ENCODE data around the gene FBXO2.

Gene FBXO2

DNA sequence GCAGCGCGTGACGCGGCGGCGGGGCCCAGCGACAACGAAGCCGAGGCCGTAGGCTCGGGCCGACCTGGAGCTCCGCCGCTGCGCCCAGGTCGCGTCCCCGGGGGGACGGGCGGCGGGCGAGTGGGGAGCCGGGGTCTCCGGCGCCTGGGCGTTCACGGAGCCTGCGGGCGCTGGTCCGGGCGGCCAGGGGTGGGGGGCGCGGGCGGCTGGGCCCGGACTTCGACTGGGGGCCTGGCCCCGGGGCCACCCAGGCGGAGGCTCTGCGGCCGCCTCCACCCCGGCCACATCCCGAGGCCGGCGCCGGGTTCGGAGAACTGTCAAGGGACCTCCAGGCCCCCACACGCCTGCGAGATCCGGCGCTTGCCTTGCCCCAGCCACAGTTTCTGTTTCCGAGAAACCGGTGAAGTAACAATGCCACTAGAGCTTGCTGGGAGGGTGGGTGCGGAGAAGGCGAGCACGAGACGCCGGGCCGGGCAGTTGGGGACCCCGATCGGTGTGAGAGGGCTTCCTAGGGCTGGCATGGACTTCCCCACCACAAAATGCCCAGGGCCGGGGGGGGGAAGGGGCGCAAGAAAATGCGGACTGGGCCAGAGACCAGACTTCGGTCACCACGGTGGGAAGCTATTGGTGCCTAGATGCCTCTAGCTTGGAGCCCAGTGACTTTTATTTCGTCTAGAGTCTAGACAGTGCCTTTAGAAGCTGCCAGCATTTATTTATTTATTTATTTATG, 10.3 kb upstream of the FBXO2 start:
- Histone ChIP-seq H3K36me3 (ENCODE audit: control insufficient read depth, insufficient read depth, low read length) (no peaks in the 10 kb centered on the region), H3K4me2 (ENCODE audit: low read length) (peak overlapping the region; percentile 73), H2AFZ (peak overlapping the region; percentile 86)

DNA sequence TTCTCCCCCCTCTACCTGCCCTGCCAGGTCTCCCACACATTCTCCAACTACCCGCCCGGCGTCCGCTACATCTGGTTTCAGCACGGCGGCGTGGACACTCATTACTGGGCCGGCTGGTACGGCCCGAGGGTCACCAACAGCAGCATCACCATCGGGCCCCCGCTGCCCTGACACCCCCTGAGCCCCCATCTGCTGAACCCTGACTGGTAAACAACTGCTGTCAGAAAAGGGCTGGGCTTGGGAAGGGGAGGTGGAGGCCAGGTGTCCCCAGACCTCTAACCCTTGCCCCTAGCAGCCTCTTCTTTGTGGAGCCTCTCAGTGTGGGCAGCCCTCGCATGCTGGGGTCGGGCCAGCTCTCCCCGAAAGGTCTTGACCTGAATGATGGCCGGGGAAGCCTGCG, 6.9 kb upstream of the FBXO2 start:
- Histone ChIP-seq H3K36me3 (ENCODE audit: control insufficient read depth, insufficient read depth, low read length) (no peaks in the 10 kb centered on the region), H2AFZ (no peak overlapping the region), H3K9me3 (ENCODE audit: control insufficient read depth, low read length) (no peaks in the 10 kb centered on the region), H3K9ac (no peak overlapping the region), H3K4me1 (peaks cover 3% of the 10 kb centered on the region), H3K79me2 (no peaks in the 10 kb centered on the region), H3K4me2 (ENCODE audit: low read length) (no peak overlapping the region), H3K27me3 (ENCODE audit: control insufficient read depth, insufficient read depth, low read length) (no peaks in the 10 kb centered on the region), H3K4me3 (ENCODE audit: low read depth, low read length) (no peak overlapping the region), H3K27ac (no peak overlapping the region)
- TF ChIP-seq, protein P1, sequence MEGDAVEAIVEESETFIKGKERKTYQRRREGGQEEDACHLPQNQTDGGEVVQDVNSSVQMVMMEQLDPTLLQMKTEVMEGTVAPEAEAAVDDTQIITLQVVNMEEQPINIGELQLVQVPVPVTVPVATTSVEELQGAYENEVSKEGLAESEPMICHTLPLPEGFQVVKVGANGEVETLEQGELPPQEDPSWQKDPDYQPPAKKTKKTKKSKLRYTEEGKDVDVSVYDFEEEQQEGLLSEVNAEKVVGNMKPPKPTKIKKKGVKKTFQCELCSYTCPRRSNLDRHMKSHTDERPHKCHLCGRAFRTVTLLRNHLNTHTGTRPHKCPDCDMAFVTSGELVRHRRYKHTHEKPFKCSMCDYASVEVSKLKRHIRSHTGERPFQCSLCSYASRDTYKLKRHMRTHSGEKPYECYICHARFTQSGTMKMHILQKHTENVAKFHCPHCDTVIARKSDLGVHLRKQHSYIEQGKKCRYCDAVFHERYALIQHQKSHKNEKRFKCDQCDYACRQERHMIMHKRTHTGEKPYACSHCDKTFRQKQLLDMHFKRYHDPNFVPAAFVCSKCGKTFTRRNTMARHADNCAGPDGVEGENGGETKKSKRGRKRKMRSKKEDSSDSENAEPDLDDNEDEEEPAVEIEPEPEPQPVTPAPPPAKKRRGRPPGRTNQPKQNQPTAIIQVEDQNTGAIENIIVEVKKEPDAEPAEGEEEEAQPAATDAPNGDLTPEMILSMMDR (IDR thresholded peaks at IDR 0.05) = no peak

More for the DNA sequence above, 10.3 kb upstream of the FBXO2 start:
- Histone ChIP-seq H3K4me3 (ENCODE audit: low read depth, low read length) (peak overlapping the region; percentile 39), H3K27me3 (ENCODE audit: control insufficient read depth, insufficient read depth, low read length) (no peaks in the 10 kb centered on the region), H3K27ac (peak overlapping the region; percentile 29), H3K9ac (no peak overlapping the region), H3K9me3 (ENCODE audit: control insufficient read depth, low read length) (no peaks in the 10 kb centered on the region), H3K4me1 (peaks cover 3% of the 10 kb centered on the region), H3K79me2 (no peaks in the 10 kb centered on the region)
- TF ChIP-seq, protein P1 (IDR thresholded peaks at IDR 0.05) = no peak

DNA sequence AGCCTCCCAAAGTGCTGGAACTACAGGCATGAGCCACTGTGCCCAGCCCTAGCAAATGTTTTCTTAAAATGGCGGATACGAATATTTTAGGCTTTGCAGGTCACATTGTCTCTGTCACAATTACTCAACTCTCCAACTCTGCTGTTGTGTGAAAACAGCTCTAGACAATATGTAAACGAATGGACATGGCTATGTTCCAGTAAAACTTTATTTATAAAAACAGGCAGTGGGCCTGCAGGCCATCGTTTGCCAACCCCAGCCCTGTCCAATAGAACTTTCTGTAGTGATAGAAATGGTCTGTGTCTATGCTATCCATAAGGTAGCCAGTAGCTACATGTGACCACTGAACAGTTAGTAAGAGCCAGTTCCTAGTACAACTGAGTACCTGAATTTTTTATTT, 5.5 kb upstream of the FBXO2 start:
- Histone ChIP-seq H3K4me1 (peaks cover 3% of the 10 kb centered on the region), H2AFZ (no peak overlapping the region), H3K79me2 (no peaks in the 10 kb centered on the region), H3K4me2 (ENCODE audit: low read length) (no peak overlapping the region), H3K9me3 (ENCODE audit: control insufficient read depth, low read length) (no peaks in the 10 kb centered on the region), H3K27me3 (ENCODE audit: control insufficient read depth, insufficient read depth, low read length) (no peaks in the 10 kb centered on the region), H3K36me3 (ENCODE audit: control insufficient read depth, insufficient read depth, low read length) (no peaks in the 10 kb centered on the region), H3K9ac (no peak overlapping the region), H3K4me3 (ENCODE audit: low read depth, low read length) (no peak overlapping the region), H3K27ac (no peak overlapping the region)
- TF ChIP-seq, protein P1 (IDR thresholded peaks at IDR 0.05) = no peak

DNA sequence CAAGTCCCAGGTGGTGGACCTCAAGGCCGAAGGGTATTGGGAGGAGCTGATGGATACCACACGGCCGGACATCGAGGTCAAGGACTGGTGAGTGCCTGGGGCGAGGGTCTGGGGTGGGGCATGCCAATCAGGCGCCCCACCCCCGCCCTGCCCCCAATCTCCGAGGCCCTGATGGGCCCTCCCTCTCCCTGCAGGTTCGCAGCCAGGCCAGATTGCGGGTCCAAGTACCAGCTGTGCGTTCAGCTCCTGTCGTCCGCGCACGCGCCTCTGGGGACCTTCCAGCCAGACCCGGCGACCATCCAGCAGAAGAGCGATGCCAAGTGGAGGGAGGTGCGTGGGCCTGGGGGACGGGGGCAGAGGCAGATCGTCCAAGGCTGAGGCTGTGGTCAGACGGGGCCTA, 4.3 kb upstream of the FBXO2 start:
- Histone ChIP-seq H3K79me2 (no peaks in the 10 kb centered on the region), H3K36me3 (ENCODE audit: control insufficient read depth, insufficient read depth, low read length) (no peaks in the 10 kb centered on the region), H3K27me3 (ENCODE audit: control insufficient read depth, insufficient read depth, low read length) (no peaks in the 10 kb centered on the region), H2AFZ (no peak overlapping the region), H3K4me3 (ENCODE audit: low read depth, low read length) (no peak overlapping the region), H3K4me2 (ENCODE audit: low read length) (no peak overlapping the region), H3K27ac (no peak overlapping the region), H3K9ac (no peak overlapping the region), H3K9me3 (ENCODE audit: control insufficient read depth, low read length) (no peaks in the 10 kb centered on the region), H3K4me1 (peaks cover under 1% of the 10 kb centered on the region)
- TF ChIP-seq, protein P1 (IDR thresholded peaks at IDR 0.05) = no peak

DNA sequence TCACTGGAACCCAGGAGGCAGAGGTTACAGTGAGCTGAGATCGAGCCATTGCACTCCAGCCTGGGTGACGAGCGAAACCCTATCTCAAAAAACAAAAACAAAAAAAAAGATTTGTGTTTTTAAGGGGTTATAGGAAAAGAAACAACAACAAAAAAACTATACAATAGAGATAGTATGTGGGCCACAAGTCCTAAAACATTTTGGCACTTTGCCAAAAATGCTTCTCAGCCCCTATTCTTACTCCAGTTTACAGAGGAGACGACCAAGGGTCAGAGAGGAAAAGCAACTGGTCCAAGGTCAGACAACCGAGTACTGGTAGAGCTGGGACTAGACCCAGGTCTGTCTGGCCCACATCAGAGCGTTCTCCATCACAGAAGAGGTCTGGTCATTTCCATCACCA, 3.4 kb upstream of the FBXO2 start:
- no peak overlapping the region for H3K4me2 ChIP-seq (ENCODE audit: low read length)
- no peaks in the 10 kb centered on the region for H3K79me2 ChIP-seq
- no peaks in the 10 kb centered on the region for H3K27me3 ChIP-seq (ENCODE audit: control insufficient read depth, insufficient read depth, low read length)
- H3K27ac ChIP-seq = no peak overlapping the region
- no peaks in the 10 kb centered on the region for H3K4me1 ChIP-seq
- no peaks in the 10 kb centered on the region for H3K9me3 ChIP-seq (ENCODE audit: control insufficient read depth, low read length)
- TF ChIP-seq, protein P1 (IDR thresholded peaks at IDR 0.05) = no peak
- no peaks in the 10 kb centered on the region for H3K36me3 ChIP-seq (ENCODE audit: control insufficient read depth, insufficient read depth, low read length)
- no peak overlapping the region for H2AFZ ChIP-seq
- H3K9ac ChIP-seq = no peak overlapping the region
- H3K4me3 ChIP-seq (ENCODE audit: low read depth, low read length) = no peak overlapping the region

Data from parathyroid adenoma (tissue), 2 donors.